Fibroblast of mammary gland (primary cell): ENCODE data around the gene SOX9.

ENCODE experiments used
- DNase-seq: peaks from one replicate; pipeline ENCODE4 v3.0.0-alpha.2; 2010; ENCODE audit warnings: low read depth
- H3K4me3 ChIP-seq: 2 replicates; pipeline ENCODE4 v1.5.1; 2011; ENCODE audit warnings: low read depth, mild to moderate bottlenecking, low read length, moderate library complexity; ENCODE audit not compliant: control insufficient read depth
- CTCF ChIP-seq: conservative IDR thresholded peaks from 2 replicates; pipeline ENCODE4 v1.5.1; 2011; ENCODE audit warnings: low read depth, low read length, inconsistent platforms; ENCODE audit not compliant: control insufficient read depth, insufficient read depth

The SOX9 gene

GRCh38 chr17:72120642-72121163 lies at the start of gene SOX9:
Gene SOX9 (plus strand): TSS chr17:72121020. CDS start chr17:72121392, 372 bp downstream.
- no peak for TF ChIP-seq CTCF
- peak within 1 kb of the TSS; percentile 59 for H3K4me3 ChIP-seq
- DNase-seq = peak; percentile 81

GRCh38 chr17:72071330-72071729 lies 49.5 kb upstream of the SOX9 start:
- H3K4me3 ChIP-seq = no peak overlapping the region
- TF ChIP-seq CTCF = no peak
- DNase-seq = no peak

- TF ChIP-seq CTCF = no peak
- no peak overlapping the region for H3K4me3 ChIP-seq
- DNase-seq = no peak
Measured at GRCh38 chr17:72075995-72076677, 44.7 kb upstream of the SOX9 start.

- TF ChIP-seq CTCF = no peak
- no peak for DNase-seq
Measured at GRCh38 chr17:72076678-72077030, 44.2 kb upstream of the SOX9 start.

GRCh38 chr17:72077326-72077960 lies 43.4 kb upstream of the SOX9 start:
- TF ChIP-seq CTCF = no peak
- no peak for DNase-seq
- no peak overlapping the region for H3K4me3 ChIP-seq

More at GRCh38 chr17:72076678-72077030, 44.2 kb upstream of the SOX9 start:
- H3K4me3 ChIP-seq = no peak overlapping the region

GRCh38 chr17:72079700-72080099 lies 41.1 kb upstream of the SOX9 start:
- H3K4me3 ChIP-seq = no peak overlapping the region
- TF ChIP-seq CTCF = no peak
- DNase-seq = no peak
